GM23338 (cell line): ENCODE measurements around the gene MRPL24. TPM values are rescaled to one million over a fixed set of nuclear protein-coding genes. Genes with fewer than 3 reads are reported as not detected.

Experiments
- ATAC-seq: fragments of 200-7000 bp; cut with Tn5 transposase; 3 replicates; pipeline ENCODE4 v1.9.1; 2020
- DNase-seq: peaks from one replicate; pipeline ENCODE4 v3.0.0-alpha.2; 2015; ENCODE audit warnings: low spot score
- H2AFZ ChIP-seq: fragments of 200-600 bp; sonication (generic); 2 replicates; pipeline ENCODE4 v1.8.0; 2016; ENCODE audit warnings: antibody characterized with exemption, mild to moderate bottlenecking, moderate library complexity
- H3F3A ChIP-seq: fragments of 200-600 bp; sonication (generic); replicated peaks from 2 replicates; pipeline ENCODE4 v1.8.0; 2017; ENCODE audit warnings: antibody characterized with exemption, mixed run types, low read depth
- H3K27ac ChIP-seq: fragments of 200-600 bp; sonication (generic); 2 replicates; pipeline ENCODE4 v1.6.1; 2016; ENCODE audit warnings: low read depth
- H3K27me3 ChIP-seq: fragments of 200-600 bp; sonication (generic); 2 replicates; pipeline ENCODE4 v1.8.0; 2016; ENCODE audit warnings: mild to moderate bottlenecking, mixed run types, moderate library complexity; ENCODE audit not compliant: insufficient read depth
- H3K36me3 ChIP-seq: fragments of 200-600 bp; sonication (generic); 2 replicates; pipeline ENCODE4 v1.8.0; 2016; ENCODE audit warnings: mild to moderate bottlenecking; ENCODE audit not compliant: insufficient read depth
- H3K4me1 ChIP-seq: fragments of 200-600 bp; sonication (generic); 2 replicates; pipeline ENCODE4 v1.8.0; 2016; ENCODE audit warnings: mild to moderate bottlenecking, moderate library complexity; ENCODE audit not compliant: insufficient read depth
- H3K4me2 ChIP-seq: fragments of 200-600 bp; sonication (generic); 2 replicates; pipeline ENCODE4 v1.7.1; 2017; ENCODE audit warnings: mixed run types
- H3K4me3 ChIP-seq: fragments of 200-600 bp; sonication (generic); 2 replicates; pipeline ENCODE4 v1.6.1; 2016; ENCODE audit warnings: mixed run types
- H3K79me2 ChIP-seq: fragments of 200-600 bp; sonication (generic); replicated peaks from 2 replicates; pipeline ENCODE4 v1.8.0; 2017; ENCODE audit warnings: mild to moderate bottlenecking; ENCODE audit not compliant: insufficient read depth
- H3K9me2 ChIP-seq: fragments of 200-600 bp; sonication (generic); 2 replicates; pipeline ENCODE4 v1.8.0; 2017; ENCODE audit not compliant: insufficient read depth
- H4K20me1 ChIP-seq: fragments of 200-600 bp; sonication (generic); replicated peaks from 2 replicates; pipeline ENCODE4 v1.8.0; 2017; ENCODE audit warnings: mild to moderate bottlenecking; ENCODE audit not compliant: insufficient read depth
- H3K27ac Mint-ChIP-seq: 2 replicates; pipeline ENCODE4 v1.8.0; 2020; ENCODE audit warnings: inconsistent platforms, mild to moderate bottlenecking, moderate library complexity, mixed read lengths
- H3K27me3 Mint-ChIP-seq: 3 replicates; pipeline ENCODE4 v1.8.0; 2022; ENCODE audit warnings: low read depth, mild to moderate bottlenecking, moderate library complexity, mixed read lengths, inconsistent platforms; ENCODE audit not compliant: insufficient read depth, poor library complexity
- H3K36me3 Mint-ChIP-seq: 3 replicates; pipeline ENCODE4 v1.8.0; 2021; ENCODE audit warnings: low read depth, mild to moderate bottlenecking, inconsistent platforms, moderate library complexity, mixed read lengths
- H3K4me1 Mint-ChIP-seq: 3 replicates; pipeline ENCODE4 v1.8.0; 2020; ENCODE audit warnings: mild to moderate bottlenecking, inconsistent platforms, mixed read lengths
- H3K4me3 Mint-ChIP-seq: 3 replicates; pipeline ENCODE4 v1.8.0; 2021; ENCODE audit warnings: moderate library complexity, mild to moderate bottlenecking, inconsistent platforms, mixed read lengths
- H3K9me3 Mint-ChIP-seq: 3 replicates; pipeline ENCODE4 v1.8.0; 2020; ENCODE audit warnings: moderate library complexity, mild to moderate bottlenecking, inconsistent platforms, mixed read lengths
- CREB1 ChIP-seq: fragments of 250-450 bp; sonication (Bioruptor Pico); IDR thresholded peaks from 2 replicates; pipeline ENCODE4 v1.5.0; 2020; ENCODE audit warnings: low read depth, mild to moderate bottlenecking, moderate library complexity
- EZH2 ChIP-seq: fragments of 200-600 bp; sonication (generic); IDR thresholded peaks from one replicate; pipeline ENCODE4 v1.8.0; 2017; ENCODE audit warnings: antibody characterized with exemption, mild to moderate bottlenecking, low read depth; ENCODE audit not compliant: unreplicated experiment
- EZH2phosphoT487 ChIP-seq: fragments of 200-600 bp; sonication (generic); IDR thresholded peaks from one replicate; pipeline ENCODE4 v1.8.1; 2018; ENCODE audit warnings: antibody characterized with exemption; ENCODE audit not compliant: unreplicated experiment
- POLR2AphosphoS5 ChIP-seq: IDR thresholded peaks from 2 replicates; pipeline ENCODE4 v1.6.1; 2016; ENCODE audit warnings: antibody characterized with exemption, low read depth
- STAT1 ChIP-seq: IDR thresholded peaks from one replicate; pipeline ENCODE4 v1.6.1; 2016; ENCODE audit warnings: antibody characterized with exemption; ENCODE audit not compliant: unreplicated experiment
- ZNF331 ChIP-seq: fragments of 250-450 bp; sonication (Bioruptor Pico); IDR thresholded peaks from 2 replicates; pipeline ENCODE4 v1.5.0; 2020; ENCODE audit warnings: low read depth, mild to moderate bottlenecking, moderate library complexity
- polyA plus RNA-seq: library from polyadenylated mRNA; unstranded; fragments of >200 nt; fragmentation: Nextera tagmentation; extraction: Ambion mirVana; gene quantifications from 2 replicates; pipeline ENCODE4 v1.2.1, GENCODE V29; 2016
- total RNA-seq: library from RNA; depleted of rRNA; stranded (reverse); fragments of >200 nt; shearing (Covaris generic); gene quantifications from 2 replicates; pipeline ENCODE4 v1.2.3, GENCODE V29; 2014
- TF ChIP-seq, protein P1 (sequence below): IDR thresholded peaks from one replicate; pipeline ENCODE4 v1.6.1; 2018; ENCODE audit warnings: antibody characterized with exemption; ENCODE audit not compliant: unreplicated experiment
- TF ChIP-seq, protein P2 (sequence below): fragments of 250-450 bp; sonication (Bioruptor Pico); IDR thresholded peaks from 2 replicates; pipeline ENCODE4 v1.5.0; 2020; ENCODE audit warnings: mild to moderate bottlenecking, moderate library complexity

Gene MRPL24
- total and polyA plus RNA-seq, 2 experiments from 2014 or later = 18.8 to 45.7 TPM

DNA sequence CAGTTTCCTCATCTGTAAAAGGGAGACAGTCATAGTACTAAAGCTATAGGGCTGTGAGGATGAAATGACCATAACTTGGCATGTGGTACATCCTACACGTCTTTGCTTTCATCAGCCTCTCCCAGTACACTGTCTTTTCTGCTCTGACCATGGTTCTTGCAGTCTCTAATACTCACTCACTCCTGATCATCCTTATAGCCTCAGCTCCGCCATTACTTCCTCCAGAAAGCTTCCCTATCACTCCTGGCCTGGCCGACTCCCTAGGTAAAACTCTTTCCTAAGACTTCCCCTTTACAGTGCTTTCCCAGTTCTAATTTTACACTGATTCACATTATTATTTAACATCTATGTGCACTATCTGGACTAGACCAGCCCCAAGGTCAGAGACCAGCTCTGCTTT is 5.0 kb upstream of the MRPL24 start:
- no peak for TF ChIP-seq CREB1
- TF ChIP-seq, protein P1, sequence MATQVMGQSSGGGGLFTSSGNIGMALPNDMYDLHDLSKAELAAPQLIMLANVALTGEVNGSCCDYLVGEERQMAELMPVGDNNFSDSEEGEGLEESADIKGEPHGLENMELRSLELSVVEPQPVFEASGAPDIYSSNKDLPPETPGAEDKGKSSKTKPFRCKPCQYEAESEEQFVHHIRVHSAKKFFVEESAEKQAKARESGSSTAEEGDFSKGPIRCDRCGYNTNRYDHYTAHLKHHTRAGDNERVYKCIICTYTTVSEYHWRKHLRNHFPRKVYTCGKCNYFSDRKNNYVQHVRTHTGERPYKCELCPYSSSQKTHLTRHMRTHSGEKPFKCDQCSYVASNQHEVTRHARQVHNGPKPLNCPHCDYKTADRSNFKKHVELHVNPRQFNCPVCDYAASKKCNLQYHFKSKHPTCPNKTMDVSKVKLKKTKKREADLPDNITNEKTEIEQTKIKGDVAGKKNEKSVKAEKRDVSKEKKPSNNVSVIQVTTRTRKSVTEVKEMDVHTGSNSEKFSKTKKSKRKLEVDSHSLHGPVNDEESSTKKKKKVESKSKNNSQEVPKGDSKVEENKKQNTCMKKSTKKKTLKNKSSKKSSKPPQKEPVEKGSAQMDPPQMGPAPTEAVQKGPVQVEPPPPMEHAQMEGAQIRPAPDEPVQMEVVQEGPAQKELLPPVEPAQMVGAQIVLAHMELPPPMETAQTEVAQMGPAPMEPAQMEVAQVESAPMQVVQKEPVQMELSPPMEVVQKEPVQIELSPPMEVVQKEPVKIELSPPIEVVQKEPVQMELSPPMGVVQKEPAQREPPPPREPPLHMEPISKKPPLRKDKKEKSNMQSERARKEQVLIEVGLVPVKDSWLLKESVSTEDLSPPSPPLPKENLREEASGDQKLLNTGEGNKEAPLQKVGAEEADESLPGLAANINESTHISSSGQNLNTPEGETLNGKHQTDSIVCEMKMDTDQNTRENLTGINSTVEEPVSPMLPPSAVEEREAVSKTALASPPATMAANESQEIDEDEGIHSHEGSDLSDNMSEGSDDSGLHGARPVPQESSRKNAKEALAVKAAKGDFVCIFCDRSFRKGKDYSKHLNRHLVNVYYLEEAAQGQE = no peak
- no peak for TF ChIP-seq EZH2phosphoT487
- no peak for TF ChIP-seq EZH2
- TF ChIP-seq STAT1 = no peak
- TF ChIP-seq, protein P2, sequence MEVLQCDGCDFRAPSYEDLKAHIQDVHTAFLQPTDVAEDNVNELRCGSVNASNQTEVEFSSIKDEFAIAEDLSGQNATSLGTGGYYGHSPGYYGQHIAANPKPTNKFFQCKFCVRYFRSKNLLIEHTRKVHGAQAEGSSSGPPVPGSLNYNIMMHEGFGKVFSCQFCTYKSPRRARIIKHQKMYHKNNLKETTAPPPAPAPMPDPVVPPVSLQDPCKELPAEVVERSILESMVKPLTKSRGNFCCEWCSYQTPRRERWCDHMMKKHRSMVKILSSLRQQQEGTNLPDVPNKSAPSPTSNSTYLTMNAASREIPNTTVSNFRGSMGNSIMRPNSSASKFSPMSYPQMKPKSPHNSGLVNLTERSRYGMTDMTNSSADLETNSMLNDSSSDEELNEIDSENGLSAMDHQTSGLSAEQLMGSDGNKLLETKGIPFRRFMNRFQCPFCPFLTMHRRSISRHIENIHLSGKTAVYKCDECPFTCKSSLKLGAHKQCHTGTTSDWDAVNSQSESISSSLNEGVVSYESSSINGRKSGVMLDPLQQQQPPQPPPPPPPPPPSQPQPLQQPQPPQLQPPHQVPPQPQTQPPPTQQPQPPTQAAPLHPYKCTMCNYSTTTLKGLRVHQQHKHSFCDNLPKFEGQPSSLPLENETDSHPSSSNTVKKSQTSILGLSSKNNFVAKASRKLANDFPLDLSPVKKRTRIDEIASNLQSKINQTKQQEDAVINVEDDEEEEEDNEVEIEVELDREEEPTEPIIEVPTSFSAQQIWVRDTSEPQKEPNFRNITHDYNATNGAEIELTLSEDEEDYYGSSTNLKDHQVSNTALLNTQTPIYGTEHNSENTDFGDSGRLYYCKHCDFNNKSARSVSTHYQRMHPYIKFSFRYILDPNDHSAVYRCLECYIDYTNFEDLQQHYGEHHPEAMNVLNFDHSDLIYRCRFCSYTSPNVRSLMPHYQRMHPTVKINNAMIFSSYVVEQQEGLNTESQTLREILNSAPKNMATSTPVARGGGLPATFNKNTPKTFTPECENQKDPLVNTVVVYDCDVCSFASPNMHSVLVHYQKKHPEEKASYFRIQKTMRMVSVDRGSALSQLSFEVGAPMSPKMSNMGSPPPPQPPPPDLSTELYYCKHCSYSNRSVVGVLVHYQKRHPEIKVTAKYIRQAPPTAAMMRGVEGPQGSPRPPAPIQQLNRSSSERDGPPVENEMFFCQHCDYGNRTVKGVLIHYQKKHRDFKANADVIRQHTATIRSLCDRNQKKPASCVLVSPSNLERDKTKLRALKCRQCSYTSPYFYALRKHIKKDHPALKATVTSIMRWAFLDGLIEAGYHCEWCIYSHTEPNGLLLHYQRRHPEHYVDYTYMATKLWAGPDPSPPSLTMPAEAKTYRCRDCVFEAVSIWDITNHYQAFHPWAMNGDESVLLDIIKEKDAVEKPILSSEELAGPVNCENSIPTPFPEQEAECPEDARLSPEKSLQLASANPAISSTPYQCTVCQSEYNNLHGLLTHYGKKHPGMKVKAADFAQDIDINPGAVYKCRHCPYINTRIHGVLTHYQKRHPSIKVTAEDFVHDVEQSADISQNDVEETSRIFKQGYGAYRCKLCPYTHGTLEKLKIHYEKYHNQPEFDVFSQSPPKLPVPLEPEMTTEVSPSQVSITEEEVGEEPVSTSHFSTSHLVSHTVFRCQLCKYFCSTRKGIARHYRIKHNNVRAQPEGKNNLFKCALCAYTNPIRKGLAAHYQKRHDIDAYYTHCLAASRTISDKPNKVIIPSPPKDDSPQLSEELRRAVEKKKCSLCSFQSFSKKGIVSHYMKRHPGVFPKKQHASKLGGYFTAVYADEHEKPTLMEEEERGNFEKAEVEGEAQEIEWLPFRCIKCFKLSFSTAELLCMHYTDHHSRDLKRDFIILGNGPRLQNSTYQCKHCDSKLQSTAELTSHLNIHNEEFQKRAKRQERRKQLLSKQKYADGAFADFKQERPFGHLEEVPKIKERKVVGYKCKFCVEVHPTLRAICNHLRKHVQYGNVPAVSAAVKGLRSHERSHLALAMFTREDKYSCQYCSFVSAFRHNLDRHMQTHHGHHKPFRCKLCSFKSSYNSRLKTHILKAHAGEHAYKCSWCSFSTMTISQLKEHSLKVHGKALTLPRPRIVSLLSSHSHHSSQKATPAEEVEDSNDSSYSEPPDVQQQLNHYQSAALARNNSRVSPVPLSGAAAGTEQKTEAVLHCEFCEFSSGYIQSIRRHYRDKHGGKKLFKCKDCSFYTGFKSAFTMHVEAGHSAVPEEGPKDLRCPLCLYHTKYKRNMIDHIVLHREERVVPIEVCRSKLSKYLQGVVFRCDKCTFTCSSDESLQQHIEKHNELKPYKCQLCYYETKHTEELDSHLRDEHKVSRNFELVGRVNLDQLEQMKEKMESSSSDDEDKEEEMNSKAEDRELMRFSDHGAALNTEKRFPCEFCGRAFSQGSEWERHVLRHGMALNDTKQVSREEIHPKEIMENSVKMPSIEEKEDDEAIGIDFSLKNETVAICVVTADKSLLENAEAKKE (CRISPR knock-in tag) = no peak
- TF ChIP-seq ZNF331 (CRISPR knock-in tag) = no peak
- TF ChIP-seq POLR2AphosphoS5 = no peak
- Mint-ChIP-seq H3K9me3 (no peaks in the 10 kb centered on the region; the same call in 1 of the 3 replicates), H3K36me3 (peaks cover 64% of the 10 kb centered on the region), H3K27ac (peak overlapping the region; percentile 100), H3K4me1 (peaks cover 67% of the 10 kb centered on the region), H3K27me3 (peaks cover 28% of the 10 kb centered on the region), H3K4me3 (peak overlapping the region; percentile 89)
- ATAC-seq = no peak
- no peaks in the 10 kb centered on the region for H3K9me2 ChIP-seq
- peak overlapping the region; percentile 100 for H3K4me2 ChIP-seq
- H3K4me3 ChIP-seq = peak overlapping the region; percentile 88
- H2AFZ ChIP-seq = no peak overlapping the region
- H3K27ac ChIP-seq = peak overlapping the region; percentile 100
- H4K20me1 ChIP-seq = peaks cover 16% of the 10 kb centered on the region
- DNase-seq = no peak
- H3K79me2 ChIP-seq = peaks cover 59% of the 10 kb centered on the region
- peaks cover 63% of the 10 kb centered on the region for H3K4me1 ChIP-seq
- H3F3A ChIP-seq = peaks cover 44% of the 10 kb centered on the region
- H3K36me3 ChIP-seq = peaks cover 5% of the 10 kb centered on the region; the same call in 1 of the 2 replicates
- H3K27me3 ChIP-seq = no peaks in the 10 kb centered on the region
